ENCODE results near the gene CDH20. TPM values are rescaled to one million over a fixed set of nuclear protein-coding genes. Genes with fewer than 3 reads are reported as not detected.
"Not testable (repeated sequence)": the region's sequence is repeated elsewhere in the genome, so short reads cannot be mapped to it uniquely, and the experiment has no call there.

The CDH20 gene
- polyA plus RNA-seq, 3 donors: not detected

DNA sequence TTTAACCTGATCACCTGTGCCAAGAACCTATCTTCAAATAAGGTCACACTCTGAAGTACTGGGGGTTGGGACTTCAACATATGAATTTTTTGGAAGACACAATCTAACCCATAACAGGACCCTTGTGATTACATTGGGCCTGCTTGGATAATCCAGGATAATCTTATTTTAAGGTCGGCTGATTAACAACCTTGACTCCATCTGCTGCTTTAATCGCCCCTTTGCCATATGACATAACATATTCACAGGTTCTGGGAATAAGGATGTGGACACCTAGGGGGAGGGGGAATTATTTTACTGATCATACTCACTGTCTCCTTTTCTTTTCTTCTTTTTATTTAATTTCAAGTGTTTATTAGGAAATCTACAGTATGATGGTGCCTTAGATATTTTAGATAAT is 34.8 kb downstream of the CDH20 start:
- intact Hi-C loops (cut with micrococcal nuclease): no loop called here
- Histone ChIP-seq H3K36me3 (replicated peaks in 1 of 2; ENCODE audit: control insufficient read depth in 1 of 2, insufficient read depth in 2 of 2, low read length in 2 of 2) (no peaks in the 10 kb centered on the region), H3K4me3 (replicated peaks in 1 of 3; ENCODE audit: low read depth in 2 of 3, low read length in 3 of 3) (no peak overlapping the region), H3K9ac (ENCODE audit: insufficient read depth, low read length, poor library complexity, severe bottlenecking) (no peak overlapping the region), H3K9me3 (replicated peaks in 1 of 2; ENCODE audit: control insufficient read depth in 1 of 2, insufficient read depth in 1 of 2, low read length in 2 of 2) (no peaks in the 10 kb centered on the region), H3K4me2 (replicated peaks; ENCODE audit: extremely low read depth, low read length, poor library complexity, severe bottlenecking) (no peak overlapping the region), H3K27ac (ENCODE audit: low read depth in 1 of 2, low read length in 2 of 2) (no peak overlapping the region), H2AFZ (ENCODE audit: insufficient read depth, low read depth, low read length, poor library complexity, severe bottlenecking) (no peak overlapping the region), H3K4me1 (ENCODE audit: control insufficient read depth in 1 of 2, insufficient read depth in 2 of 2, low read length in 2 of 2) (no peaks in the 10 kb centered on the region), H3K27me3 (ENCODE audit: control insufficient read depth in 2 of 2, insufficient read depth in 2 of 2, low read length in 2 of 2) (no peaks in the 10 kb centered on the region), H4K20me1 (ENCODE audit: insufficient read depth, low read length) (no peaks in the 10 kb centered on the region), H3K79me2 (ENCODE audit: insufficient read depth, low read length) (no peaks in the 10 kb centered on the region)
- TF ChIP-seq, protein P1, sequence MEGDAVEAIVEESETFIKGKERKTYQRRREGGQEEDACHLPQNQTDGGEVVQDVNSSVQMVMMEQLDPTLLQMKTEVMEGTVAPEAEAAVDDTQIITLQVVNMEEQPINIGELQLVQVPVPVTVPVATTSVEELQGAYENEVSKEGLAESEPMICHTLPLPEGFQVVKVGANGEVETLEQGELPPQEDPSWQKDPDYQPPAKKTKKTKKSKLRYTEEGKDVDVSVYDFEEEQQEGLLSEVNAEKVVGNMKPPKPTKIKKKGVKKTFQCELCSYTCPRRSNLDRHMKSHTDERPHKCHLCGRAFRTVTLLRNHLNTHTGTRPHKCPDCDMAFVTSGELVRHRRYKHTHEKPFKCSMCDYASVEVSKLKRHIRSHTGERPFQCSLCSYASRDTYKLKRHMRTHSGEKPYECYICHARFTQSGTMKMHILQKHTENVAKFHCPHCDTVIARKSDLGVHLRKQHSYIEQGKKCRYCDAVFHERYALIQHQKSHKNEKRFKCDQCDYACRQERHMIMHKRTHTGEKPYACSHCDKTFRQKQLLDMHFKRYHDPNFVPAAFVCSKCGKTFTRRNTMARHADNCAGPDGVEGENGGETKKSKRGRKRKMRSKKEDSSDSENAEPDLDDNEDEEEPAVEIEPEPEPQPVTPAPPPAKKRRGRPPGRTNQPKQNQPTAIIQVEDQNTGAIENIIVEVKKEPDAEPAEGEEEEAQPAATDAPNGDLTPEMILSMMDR (IDR thresholded peaks at IDR 0.05): no peak
- DNase-seq: no peak
- H3K27ac Mint-ChIP-seq: no peak overlapping the region
- peaks cover 0 to 7% (median 0%) of the 10 kb centered on the region in 7 donors for H3K9me3 Mint-ChIP-seq
- WGBS (ENCODE audit: insufficient coverage): no CpG with 5 or more reads among the region's 2 CpGs
- H3K4me1 Mint-ChIP-seq: no peaks in the 10 kb centered on the region
- H3K27me3 Mint-ChIP-seq (ENCODE audit: low read depth in 3 of 3): peaks cover 0 to 2% (median 1%) of the 10 kb centered on the region in 3 donors
- H3K36me3 Mint-ChIP-seq: no peaks in the 10 kb centered on the region
- no peak overlapping the region for H3K4me3 Mint-ChIP-seq

DNA sequence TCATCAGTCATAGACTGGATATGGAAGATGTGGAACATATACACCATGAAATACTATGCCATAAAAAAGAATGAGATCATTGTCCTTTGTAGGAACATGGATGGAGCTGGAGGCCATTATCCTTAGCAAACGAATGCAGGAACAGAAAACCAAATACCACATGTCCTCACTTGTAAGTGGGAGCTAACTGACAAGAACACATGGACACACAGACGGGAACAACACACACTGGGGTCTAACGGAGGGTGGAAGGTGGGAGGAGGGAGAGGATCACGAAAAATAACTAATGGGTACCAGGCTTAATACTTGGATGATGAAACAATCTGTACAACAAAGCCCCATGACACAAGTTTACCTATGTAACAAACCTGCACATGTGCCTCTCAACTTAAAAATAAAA is 36.4 kb downstream of the CDH20 start:
- H3K4me2 ChIP-seq (replicated peaks; ENCODE audit: extremely low read depth, low read length, poor library complexity, severe bottlenecking); intact Hi-C loops (cut with micrococcal nuclease); H3K27me3 Mint-ChIP-seq (ENCODE audit: low read depth in 3 of 3); DNase-seq; H3K4me1 ChIP-seq (ENCODE audit: control insufficient read depth in 1 of 2, insufficient read depth in 2 of 2, low read length in 2 of 2); H3K27me3 ChIP-seq (ENCODE audit: control insufficient read depth in 2 of 2, insufficient read depth in 2 of 2, low read length in 2 of 2); H3K9me3 Mint-ChIP-seq; H3K4me3 ChIP-seq (replicated peaks in 1 of 3; ENCODE audit: low read depth in 2 of 3, low read length in 3 of 3); H3K9me3 ChIP-seq (replicated peaks in 1 of 2; ENCODE audit: control insufficient read depth in 1 of 2, insufficient read depth in 1 of 2, low read length in 2 of 2); H3K9ac ChIP-seq (ENCODE audit: insufficient read depth, low read length, poor library complexity, severe bottlenecking); H3K27ac Mint-ChIP-seq; H3K36me3 ChIP-seq (replicated peaks in 1 of 2; ENCODE audit: control insufficient read depth in 1 of 2, insufficient read depth in 2 of 2, low read length in 2 of 2); H3K36me3 Mint-ChIP-seq; H2AFZ ChIP-seq (ENCODE audit: insufficient read depth, low read depth, low read length, poor library complexity, severe bottlenecking); H4K20me1 ChIP-seq (ENCODE audit: insufficient read depth, low read length); H3K4me3 Mint-ChIP-seq; H3K27ac ChIP-seq (ENCODE audit: low read depth in 1 of 2, low read length in 2 of 2); H3K79me2 ChIP-seq (ENCODE audit: insufficient read depth, low read length); H3K4me1 Mint-ChIP-seq: not testable (repeated sequence)
- WGBS (ENCODE audit: insufficient coverage): no CpG with 5 or more reads among the region's 4 CpGs
